Left renal pelvis (tissue), 4 donors: ENCODE measurements around the gene VPS13D. TPM values are rescaled to one million over a fixed set of nuclear protein-coding genes. Genes with fewer than 3 reads are reported as not detected.

Source experiments
- DNase-seq, 4 donors: peaks; one replicate each; pipeline ENCODE4 v3.0.0-alpha.2; 2013; ENCODE audit warnings: low read depth in 4 of 4, low spot score in 3 of 4
- polyA plus RNA-seq, 4 donors: library from polyadenylated mRNA; unstranded; fragments of 120-200 nt; gene quantifications; one replicate each; pipeline ENCODE4 v1.2.1, GENCODE V29; 2013; ENCODE audit not compliant: insufficient read length in 4 of 4

The VPS13D gene
- polyA plus RNA-seq, 4 donors = 28.6 to 32.3 (median 30.4) TPM

DNA sequence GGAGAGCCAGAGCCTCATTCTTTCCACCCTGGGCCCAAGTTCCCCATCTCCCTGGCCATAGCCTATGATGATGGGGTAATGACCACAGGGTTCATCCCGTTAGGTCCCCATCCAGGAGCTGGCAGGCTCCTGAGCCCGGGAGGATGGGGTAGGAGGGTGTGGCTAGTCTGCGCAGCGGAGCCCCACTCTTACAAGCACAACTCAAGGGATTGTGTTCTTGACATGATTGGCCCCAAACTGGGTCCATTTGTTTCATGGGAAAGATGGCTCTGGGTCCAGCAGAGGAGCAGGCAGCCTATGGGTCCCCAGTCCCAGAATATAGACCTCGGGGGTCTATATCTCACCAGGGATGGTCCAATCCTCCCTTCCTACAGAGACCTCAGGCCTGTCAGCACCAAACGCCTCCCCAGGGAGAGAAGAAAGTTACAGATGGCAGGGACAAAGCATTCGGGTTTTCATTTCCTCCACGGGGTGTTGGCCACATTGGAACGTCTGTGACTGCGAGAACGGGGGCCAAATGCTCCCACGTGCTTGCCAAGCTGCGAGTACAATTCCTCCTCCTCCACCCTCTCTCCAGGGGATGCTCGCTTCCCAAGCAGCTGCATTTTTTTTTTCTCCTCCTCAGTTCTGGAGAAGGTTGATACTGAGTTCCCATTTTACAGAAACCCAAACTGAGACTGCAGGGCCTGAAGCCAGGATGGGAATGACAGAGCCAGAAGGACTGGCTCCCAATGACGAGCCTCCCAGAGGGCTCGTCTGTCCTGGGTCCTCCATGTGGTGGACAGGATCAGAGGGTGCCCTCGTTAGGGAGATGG is 317.1 kb downstream of the VPS13D start:
- DNase-seq = no peak

DNA sequence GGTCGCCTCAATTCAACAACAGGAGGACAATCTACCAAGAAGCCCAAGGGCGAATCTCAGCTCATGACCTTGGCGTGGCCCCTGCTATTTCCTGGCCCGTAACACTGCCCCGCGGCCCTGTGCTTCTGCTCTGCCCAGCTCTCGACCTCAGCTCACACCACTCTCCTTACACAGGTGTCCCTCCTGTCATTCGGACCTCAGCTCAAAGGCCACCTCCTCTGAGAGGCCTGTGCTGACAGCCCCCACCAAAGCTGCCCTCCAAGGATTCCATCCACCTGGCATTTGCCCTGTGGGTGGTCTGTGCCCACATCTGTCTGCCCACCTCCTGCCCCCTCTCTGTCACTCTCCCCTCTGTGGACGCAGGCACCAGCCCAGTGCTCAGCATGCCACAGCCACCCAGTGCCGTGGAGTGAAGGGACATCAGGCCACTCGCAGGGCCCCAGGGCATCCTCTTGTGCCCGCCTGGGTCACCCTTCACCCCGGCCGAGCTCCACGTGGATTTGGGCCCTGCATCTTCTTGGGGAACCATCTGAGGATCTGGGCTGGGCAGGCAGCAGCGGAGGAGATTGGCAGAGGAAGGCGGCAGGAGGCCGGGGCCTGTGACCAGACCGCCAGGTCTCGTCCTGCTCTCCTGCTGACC is 317.9 kb downstream of the VPS13D start:
- DNase-seq = no peak

DNA sequence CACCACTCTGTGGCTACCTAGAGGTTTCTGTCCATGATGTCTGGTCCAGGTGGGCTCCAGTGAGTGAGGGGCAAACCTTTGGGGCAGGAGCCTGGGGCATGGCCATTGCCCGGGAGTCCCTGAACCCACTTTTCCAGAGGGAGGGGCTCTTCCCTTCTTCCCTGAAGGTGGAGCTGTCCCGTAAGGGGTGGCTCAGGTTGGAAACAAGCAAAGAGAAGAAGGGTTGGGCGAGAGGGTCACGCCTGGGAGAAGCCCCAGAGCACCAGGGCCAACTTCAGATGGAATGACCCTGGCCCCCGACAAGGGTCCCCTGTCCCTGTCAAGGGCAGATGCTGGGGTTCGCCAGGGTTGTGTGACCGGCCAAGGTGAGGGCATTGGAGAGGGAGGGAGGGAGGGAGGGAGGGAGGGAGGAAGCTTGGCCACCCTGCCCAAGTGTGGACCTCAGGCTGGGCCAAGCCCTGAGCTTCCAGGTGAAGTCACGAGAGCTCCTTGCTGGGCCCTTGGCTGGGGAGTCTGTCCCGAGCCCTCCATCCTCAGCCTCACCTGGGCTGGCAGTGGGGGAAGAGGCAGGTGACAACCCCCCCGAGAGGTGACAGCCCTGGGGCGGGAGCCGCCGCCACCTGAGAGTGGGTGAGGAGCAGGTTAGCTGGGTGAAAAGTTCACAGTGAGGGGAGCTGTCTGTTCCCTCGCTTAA is 318.6 kb downstream of the VPS13D start:
- no peak for DNase-seq

DNA sequence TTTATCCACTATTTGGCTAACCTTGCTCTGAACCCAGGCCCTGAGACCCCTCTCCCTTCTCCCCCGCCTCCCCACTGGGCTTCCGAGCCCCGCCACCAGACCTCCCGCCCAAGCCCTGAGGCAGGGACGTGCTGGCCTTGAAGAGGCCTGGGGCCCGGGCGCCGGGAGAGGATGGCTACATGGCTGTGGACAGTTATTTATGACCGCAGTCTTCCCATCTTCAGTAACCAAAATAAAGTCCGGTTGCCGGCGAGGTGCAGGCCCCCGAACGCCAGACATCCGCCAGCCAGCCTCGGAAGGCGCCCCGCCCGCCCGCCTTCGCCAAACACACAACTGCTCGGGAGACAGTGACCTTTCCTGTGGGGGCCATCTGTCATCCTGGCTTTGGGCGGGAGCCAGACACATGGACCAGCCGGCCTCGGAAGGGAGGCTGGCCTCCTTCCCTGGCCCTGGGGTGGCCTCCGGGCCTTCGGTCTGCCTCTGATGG is 319.2 kb downstream of the VPS13D start:
- DNase-seq = no peak

DNA sequence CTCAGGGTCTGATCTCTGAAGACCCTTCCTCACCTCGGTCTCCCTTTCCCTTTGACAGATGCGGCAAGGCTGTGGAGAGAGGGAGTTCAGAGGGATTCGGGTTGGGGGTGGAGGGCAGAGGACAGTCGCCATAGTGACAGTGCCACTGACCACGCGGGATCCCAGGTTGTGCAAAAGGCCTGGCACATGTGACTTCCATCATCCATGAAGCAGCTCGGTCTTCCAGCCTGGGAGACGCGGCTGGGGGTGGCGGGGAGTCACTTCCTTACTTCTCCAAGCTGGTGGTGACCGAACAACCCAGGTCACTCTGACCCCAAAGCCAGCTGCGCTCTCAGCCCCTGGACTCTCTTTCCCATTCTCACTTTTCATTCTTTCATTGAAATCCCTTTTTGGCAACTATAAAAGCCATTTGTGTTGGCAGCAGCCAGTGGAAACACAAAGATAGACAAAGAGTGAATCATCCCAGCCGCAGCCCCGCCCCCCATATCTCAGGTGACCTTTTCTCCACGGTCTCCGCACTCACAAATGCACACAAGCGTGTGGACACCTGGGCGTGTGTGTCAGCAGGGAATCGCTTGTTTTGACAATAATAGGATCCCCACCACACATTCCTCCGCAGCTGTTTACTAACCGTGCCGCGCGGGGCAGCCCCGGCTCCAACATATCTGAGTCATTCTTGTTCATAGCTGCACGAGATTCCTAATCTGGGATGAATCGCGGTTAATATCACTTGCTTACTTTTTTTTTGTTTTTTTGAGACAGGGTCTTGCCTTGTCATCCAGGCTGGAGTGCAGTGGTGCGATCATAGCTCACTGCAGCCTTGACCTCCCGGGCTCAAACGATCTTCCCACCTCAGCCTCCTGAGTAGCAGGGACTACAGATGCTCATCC is 319.9 kb downstream of the VPS13D start:
- peak in 1 of 4 donors; percentile 71 for DNase-seq

DNA sequence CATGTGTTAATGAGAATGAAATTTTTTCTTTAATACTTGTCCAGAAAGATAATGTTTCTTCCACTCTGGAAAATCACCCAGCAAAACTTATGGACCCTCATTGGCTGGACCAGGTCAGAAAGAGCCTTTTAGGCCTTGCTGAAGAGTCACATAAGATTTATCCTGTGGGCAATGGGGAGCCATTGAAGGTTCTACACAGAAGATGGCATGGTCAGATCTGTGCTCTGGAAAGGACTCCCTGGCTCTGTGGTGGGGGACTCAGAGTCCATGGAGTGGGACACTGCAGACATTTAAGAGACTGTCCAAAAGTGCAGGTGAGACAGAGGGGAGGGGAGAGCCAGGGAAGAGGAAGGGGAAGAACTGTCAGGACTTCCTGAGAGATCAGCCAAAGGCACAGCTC is 321.8 kb downstream of the VPS13D start:
- no peak for DNase-seq

DNA sequence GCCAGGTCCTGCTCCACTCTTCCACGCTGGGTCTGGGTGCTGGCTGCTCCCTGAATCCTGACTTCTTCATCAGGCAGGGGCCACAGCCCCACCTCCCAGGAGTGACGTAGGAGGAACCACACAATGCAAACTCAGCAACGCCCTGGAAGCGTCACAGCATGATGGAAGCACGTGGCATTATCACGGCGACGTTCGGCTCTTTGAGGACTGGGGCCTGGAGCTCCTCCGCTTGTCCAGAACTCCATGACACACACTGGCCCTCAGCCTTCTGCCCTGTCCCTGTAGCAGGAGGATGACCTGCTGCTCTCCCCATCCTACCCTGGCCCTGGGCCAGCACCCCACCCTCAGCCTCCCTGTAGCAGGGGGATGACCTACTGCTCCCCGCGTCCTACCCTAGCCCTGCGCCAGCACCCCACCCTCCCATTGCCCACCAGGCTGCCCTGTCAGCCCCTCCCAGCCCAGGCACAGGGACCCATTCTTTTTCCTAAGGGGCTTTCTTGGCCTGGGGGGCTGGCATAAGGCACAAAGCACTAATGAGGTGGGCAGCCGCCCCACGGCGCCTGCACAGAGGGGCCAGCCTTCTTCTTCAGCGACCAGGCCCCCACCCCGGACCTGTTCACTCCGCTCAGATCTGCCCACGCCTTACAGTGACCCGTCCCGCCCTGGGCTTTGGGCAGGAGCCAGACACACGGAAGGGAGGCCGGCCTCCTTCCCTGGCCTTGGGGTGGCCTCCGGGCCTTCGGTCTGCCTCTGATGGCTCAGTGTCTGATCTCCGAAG is 322.5 kb downstream of the VPS13D start:
- DNase-seq = no peak

DNA sequence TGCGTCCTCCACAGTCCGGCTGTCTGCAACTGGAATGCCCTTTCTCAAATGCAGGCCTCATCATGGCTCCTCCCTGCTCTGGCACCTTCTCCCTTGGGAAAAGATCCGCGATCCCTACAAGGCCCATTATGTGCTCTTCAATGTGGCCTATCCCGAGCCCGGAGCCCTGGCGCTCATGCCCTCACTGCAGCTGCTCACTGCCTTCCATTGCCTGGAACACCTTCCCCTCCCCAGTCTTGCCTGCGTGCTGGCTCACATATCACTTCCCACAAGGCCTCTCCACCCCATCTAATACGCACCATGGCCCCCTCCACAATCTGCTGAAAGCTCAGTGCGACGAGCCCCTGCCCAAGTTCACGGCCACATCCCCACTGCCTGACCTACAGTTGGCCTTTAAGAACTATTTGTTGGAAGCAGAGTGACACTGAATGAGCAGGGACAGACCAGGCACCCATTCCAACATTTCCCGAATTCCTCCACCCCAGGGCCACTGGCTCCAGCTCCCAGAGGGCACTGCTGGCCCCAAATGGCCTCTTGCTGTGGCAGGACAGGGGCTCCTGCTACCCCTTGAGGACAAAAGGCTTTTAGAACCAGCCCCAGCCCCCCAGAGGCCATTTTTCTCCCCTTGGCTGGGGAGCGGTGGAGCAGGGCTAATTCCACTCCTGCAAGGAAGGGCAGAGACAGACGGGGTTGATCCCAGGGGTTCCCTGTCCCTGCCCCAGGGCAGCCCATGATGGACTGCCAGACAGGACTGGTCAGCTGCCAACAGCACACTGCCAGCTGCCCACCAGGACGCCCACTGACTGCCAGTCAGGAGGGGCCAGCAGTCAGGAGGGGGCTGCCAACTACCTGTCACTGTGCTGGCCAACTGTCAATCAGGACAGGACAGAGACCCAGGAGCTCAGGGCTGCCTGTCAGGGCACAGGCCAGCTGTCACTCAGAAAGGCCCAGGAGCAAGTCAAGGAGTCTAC is 323.4 kb downstream of the VPS13D start:
- no peak for DNase-seq

DNA sequence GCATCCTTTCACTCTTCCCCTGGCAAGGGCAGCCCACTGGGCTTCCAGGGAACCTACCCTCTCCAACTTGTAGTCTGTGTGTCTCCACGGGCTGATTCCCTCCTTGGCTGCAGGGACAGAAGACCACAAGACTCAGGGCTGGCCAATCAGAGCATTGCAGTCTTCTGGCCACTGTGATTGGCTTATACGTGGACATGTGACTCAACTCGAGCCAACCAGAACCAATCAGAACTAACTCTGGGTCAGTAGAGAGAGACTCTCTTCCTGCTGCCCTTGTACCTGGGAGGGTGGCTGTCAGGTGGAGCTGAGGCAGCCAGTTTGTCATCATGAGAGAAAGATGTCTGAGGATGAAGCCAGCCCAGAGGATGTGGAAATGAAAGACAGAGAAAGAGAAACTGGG is 324.1 kb downstream of the VPS13D start:
- no peak for DNase-seq

DNA sequence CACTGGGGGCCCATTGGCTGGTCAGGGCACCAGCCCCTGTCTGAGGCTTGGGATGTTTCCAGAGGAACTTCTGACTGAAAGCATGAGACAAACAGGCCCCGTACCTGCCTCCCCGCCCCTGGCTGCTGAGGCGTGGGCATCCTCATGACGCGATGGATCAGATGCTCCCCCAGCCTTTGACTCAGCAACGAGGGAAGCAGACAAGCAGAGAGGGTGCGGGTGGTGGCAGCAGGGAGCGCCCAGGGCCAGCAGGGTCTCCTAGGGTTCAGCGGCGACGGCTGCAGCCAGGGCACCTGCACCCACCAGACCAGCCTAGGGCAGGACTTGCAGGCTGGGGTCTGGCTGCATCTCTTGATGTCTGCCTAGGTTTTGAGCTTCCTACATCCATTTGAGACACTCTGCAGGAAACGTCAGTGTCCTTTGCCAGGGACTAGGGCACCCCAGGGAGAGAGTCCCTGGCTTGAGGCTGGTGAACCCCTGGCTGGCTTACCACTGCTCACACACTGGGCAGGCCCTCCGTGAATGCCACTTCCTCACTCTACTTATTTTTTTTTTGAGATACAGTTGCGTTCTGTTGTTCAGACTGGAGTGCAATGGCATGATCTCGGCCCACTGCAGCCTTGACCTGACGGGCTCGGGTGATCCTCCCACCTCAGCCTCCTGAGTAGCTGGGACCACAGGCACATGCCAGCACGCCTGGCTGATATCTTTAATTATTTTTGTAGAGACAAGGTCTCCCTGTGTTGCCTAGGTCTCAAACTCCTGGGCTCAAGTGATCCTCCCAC is 324.9 kb downstream of the VPS13D start:
- no peak for DNase-seq

DNA sequence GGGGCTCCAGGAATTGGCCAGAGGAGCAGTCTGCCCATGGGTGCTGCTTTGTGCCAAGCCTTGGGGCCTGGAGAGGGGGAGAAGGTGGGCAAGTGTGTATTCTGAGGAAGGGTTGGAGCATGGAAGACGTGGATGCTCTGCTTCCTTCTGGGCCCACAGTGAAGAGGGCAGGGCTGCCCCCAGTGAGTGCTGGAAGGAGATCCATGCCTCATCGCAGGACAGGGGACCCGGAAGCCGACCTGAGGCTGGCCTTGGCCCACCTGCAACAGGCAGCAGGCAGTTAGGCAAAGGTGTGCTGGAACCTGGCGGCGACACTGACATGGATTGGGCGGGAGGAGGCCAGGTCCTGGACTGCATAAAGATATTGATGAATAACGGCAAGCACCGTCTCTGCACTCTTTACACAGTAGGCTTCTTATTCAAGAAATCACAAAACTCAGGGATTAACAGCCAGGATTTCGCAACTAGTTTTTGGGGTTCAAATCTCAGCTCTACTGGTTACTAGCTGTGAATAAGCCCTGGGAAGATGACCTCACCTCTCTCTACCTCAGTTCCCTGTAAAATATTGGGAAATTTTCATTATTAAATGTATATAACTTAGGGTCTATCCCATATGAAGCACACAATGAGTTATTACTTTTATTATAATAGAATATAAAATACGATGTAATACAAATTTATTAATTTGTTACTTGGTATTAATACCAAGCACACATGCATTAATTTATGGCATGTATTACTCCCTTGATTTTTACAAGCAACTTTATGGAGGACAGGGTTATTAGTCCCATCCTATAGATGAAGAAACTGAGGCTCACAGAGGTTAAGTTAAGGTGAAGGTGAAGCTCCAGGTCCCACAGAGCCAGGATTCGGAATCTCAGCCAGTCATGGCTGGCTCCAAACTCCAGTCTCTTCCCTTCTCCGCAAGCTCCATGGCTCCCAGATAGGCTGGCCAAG is 325.9 kb downstream of the VPS13D start:
- no peak for DNase-seq

DNA sequence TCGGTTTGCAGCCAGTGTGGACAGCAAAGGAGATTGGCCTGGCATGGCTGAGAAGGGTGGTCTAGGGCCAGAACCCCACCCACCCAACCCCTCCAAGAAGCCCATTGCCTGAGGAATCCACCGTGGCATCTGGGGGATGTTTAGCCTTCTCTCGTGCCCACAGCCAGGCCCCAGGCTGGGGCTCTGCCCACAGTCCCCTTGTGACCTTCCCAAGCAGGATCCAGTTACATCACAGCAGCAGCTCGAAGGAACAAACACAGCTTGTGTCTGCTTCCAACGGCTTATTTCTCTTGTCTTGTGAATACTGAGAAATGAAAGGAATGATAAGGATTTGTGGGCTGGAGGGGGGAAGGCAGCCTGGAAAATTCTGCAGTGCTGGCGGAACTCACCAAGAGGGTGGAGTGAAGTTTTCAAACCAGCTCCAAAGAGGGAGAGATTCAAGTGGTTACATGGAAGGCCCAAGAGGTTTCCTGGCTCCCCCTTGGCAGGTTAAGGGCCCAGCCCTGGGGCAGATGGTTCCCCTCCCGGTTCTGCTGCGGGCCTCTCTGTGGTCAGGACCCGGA is 326.6 kb downstream of the VPS13D start:
- DNase-seq = peak in 1 of 4 donors; percentile 57

DNA sequence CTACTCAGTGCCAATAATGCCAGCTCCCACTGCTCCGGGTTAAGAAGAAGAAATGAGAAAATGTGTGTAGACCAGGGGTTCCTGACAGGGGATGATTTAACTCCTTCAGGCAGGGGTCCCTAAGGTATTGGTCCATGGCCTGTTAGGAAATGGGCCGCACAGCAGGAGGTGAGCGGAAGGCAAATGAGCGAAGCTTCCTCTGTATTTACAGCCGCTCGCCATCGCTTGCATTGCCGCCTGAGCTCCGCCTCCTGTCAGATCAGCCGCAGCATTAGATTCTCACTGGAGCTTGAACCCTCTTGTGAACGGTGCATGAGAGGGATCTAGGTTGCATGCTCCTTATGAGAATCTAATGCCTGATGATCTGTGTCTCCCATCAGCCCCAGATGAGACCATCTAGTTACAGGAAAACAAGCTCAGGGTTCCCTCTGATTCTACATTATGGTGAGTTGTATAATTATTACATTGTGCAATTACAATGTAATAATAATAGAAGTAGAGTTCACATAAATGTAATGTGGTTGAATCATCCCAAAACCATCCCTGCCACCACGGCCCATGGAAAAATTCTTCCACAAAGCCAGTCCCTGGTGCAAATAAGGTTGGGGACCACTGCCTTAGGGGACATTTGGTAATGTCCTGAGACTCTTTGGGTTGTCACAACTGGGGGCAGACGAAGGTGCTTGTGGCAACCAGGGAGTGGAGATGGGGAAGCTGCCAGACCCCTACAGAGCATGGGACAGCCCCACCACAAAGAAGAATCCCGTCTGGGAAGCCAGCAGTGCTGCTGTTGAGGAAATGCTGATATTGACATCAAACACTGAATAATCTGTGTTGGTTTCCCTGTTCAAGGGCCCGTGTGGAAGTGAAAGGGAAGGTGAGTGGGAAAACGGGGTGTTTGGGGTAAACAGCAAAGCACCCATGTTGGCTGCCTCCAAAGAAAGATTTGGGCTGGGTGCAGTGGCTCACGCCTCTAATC is 327.4 kb downstream of the VPS13D start:
- DNase-seq = no peak

DNA sequence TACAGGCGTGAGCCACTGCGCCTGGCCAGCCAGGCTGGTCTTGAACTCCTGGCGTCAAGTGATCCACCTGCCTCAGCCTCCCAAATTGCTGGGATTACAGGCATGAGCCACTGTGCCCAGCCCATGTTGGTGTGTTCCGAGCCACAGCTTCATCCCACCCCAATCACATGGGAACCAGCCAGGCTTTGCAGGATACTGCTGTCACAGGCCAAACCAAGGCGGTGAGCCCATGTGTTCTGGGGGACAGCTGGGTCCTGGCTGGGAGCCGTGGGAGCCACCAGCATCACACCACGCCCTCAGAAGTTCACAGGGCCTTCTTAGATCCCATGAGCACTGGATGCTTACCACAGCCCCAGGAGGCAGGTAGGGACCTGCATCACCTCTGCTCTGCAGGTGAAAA is 331.3 kb downstream of the VPS13D start:
- DNase-seq = no peak
